ENCODE measurements around the gene POC5.

DNA sequence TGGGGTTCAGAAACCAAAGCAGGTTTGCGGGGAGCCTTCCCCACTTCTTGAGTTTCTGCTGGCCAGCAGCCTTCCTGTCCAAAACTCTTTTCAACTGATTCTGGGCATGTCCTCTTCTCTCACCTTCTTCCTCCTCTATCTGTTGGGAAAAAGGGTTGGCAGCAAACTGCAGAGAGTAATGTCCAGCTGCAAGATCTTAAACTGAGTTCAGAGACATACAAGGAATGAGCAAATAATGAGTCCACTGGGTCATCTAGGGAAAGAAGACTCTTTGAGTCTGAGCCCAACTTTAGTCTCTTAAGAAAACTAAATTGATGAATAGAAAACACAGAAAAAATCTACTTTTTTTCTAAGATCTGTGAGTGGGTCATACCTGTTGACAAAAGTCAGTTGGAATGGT lies 89.4 kb downstream of the POC5 start:
- no peak for TF ChIP-seq EZH2phosphoT487 (conservative IDR thresholded peaks at IDR 0.05; ENCODE audit: low read length)
- TF ChIP-seq, protein P1, sequence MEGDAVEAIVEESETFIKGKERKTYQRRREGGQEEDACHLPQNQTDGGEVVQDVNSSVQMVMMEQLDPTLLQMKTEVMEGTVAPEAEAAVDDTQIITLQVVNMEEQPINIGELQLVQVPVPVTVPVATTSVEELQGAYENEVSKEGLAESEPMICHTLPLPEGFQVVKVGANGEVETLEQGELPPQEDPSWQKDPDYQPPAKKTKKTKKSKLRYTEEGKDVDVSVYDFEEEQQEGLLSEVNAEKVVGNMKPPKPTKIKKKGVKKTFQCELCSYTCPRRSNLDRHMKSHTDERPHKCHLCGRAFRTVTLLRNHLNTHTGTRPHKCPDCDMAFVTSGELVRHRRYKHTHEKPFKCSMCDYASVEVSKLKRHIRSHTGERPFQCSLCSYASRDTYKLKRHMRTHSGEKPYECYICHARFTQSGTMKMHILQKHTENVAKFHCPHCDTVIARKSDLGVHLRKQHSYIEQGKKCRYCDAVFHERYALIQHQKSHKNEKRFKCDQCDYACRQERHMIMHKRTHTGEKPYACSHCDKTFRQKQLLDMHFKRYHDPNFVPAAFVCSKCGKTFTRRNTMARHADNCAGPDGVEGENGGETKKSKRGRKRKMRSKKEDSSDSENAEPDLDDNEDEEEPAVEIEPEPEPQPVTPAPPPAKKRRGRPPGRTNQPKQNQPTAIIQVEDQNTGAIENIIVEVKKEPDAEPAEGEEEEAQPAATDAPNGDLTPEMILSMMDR (IDR thresholded peaks at IDR 0.05; ENCODE audit: insufficient read depth, low read length, poor library complexity, severe bottlenecking): no peak

All from SU-DHL-6 (cell line).